Germinal center (tissue), 1 donor: ENCODE results near the gene U2AF2.

ENCODE experiments used
- DNase-seq: peaks from one replicate; pipeline ENCODE4 v3.0.0; 2012; ENCODE audit warnings: mixed read lengths, low spot score

Gene U2AF2

GRCh38 chr19:55689411-55690108, 34.7 kb downstream of the U2AF2 start:
- DNase-seq: no peak

GRCh38 chr19:55690109-55690768, 35.4 kb downstream of the U2AF2 start:
- no peak for DNase-seq

DNA sequence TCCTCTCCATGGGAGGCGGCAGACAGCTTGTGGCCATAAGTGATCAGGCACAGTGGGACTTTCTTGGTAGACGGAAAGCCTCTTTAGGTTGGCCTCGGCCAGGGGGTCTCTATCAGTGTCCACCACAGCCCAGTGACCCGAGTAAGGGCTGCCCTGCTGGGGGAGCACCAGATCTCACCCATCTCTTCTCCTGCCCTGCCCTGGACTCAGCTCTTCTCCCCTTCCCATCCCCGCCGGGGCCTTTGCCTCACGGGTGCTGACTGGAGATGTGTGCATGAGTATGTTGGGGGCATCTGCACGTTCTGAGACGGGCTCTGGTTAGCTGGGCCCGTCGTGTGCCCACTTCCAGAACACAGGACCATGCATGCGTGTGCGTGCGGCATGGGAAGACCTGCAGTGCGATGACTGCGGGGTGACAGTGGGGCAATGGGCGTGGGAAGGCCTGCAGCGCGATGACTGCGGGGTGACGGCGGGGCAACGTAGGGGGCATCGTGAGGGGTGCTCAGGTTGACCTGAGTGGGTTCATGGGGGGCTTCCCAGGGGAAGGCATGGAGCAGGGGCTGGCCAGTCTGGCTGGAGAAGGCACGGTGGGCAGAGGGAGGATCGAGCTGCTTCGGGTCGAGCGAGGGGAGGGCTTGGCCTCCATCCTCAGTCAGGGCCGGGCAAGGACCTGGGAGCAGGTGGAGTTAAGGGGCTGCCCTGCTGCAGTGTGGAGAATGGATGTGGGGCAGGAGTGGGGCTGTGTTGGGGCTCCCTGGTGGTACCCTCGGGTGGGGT, 36.1 kb downstream of the U2AF2 start:
- DNase-seq: no peak

DNA sequence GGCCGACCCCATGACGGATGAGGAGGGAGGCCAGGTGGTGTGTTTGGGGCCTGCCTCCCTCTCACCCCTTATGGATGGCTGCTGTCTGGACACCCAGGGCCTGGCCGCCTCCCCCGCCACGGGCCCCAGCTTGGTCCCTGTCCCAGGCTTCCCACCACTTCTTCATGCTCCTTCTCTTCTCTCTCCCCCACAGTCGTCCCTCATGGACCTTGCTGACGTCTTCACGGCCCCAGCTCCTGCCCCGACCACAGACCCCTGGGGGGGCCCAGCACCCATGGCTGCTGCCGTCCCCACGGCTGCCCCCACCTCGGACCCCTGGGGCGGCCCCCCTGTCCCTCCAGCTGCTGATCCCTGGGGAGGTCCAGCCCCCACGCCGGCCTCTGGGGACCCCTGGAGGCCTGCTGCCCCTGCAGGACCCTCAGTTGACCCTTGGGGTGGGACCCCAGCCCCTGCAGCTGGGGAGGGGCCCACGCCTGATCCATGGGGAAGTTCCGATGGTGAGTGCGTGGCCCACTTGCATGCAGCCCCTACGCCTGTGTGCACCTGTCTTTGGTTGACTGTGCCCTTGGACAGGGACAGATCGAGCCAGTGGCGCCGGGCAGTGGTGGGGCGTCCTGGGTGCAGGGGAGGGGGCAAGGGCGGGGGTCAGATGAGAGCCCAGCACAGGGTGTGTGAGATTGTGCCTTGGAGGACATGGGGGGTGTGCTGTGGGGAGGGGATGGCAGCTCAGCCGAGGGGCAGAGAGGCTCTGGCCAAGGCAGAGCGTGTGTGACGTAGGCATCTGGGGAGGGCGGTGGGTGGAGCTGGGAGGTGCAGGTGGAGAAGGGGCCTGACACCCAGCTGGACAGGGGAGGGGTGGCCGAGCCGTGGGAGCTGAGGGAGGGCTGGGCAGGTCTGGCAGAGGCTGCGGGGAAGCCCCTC, 37.0 kb downstream of the U2AF2 start:
- no peak for DNase-seq

GRCh38 chr19:55692681-55693081, 37.8 kb downstream of the U2AF2 start:
- no peak for DNase-seq

DNA sequence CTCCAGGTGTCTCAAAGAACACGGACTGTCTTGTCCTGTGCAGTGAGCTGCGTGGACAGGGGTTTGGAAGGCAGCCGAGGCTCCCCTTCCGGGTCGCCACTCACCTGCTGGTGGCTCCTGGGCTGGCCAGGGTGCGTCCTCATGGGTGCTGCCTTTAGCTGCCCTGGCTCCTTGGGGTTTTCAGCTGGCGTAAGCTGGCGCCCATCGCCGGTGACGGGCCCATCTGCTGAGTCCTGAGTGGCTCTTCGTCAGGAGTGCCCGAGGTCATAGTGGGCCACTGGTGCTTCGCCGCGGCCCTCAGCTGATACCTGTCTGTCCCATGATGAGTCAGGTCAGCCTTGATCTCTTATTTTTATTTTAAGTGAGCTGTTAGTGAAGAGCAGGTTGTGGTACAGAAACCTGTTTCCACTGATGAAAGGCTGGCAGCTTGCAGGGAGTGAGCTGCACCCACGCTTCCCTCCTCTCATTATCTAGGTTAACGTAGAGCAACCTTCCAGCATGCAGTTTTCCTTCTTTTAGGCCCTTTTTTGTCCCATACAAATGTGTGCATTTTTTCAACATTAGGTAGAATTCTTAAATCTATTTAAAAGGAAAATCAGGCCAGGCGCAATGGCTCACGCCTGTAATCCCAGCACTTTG, 38.6 kb downstream of the U2AF2 start:
- no peak for DNase-seq

- no peak for DNase-seq
These were observed 39.4 kb downstream of the U2AF2 start for GRCh38 chr19:55694241-55694655.

GRCh38 chr19:55694656-55695491, 40.0 kb downstream of the U2AF2 start:
- DNase-seq: no peak

- DNase-seq: no peak
These were observed 40.9 kb downstream of the U2AF2 start for GRCh38 chr19:55695511-55696290.

DNA sequence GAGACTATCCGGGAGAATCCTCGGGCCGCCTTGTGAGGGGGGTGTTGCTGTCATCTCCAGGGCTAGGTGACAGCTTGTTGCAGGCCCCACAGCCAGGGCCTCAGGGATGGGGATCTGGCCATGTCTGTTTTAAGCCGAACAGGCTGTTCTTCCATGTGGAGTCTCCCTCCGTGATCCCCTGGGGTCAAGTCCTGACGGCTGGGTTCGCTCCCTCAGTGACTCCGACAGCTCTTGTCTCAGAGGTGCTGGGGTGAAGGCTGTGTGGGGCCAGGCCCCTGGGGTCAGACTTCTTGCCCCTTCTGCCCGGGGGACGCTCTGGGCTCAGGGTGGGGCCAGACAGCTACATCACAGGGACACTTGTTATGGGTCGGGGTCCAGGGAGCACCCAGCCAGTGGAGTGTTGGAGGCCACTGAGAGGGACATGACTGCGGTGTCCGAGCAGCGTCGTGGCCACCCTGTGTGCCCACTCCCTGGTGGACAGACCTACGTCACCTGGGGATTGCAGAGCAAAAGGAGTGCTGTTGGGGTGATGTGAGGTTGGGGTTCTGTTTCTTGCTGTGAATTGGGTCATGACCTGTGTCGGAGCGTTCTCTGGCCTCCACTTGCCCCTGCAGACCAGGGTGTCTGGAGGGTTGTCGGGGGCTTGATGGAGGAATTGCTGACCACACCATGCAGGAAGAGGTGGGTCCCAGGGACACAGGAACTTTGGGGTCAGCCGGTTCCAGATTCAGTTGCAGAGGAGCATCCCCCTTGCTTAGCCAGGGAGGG, 41.6 kb downstream of the U2AF2 start:
- DNase-seq: no peak

DNA sequence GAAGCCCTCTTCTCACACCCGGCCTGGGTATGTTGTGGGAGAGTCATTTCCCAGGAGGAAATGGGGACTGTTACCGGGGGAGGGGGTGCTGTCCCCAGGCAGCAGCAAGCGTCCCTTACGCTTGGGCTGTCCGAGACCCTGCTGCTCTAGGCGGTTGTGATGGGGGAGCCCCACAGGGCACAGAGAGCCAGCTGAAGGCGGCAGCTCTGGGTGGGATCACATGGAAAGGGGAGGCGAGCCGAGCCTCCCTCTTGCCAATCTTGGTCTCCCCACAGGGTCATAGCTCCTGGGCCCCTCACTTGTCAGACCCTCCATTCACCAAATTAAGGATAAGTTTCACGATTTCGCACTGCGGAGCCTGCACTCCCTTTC, 42.2 kb downstream of the U2AF2 start:
- no peak for DNase-seq

- DNase-seq: no peak
These were observed 42.9 kb downstream of the U2AF2 start for GRCh38 chr19:55697698-55698097.

GRCh38 chr19:55698256-55698655, 43.4 kb downstream of the U2AF2 start:
- no peak for DNase-seq

DNA sequence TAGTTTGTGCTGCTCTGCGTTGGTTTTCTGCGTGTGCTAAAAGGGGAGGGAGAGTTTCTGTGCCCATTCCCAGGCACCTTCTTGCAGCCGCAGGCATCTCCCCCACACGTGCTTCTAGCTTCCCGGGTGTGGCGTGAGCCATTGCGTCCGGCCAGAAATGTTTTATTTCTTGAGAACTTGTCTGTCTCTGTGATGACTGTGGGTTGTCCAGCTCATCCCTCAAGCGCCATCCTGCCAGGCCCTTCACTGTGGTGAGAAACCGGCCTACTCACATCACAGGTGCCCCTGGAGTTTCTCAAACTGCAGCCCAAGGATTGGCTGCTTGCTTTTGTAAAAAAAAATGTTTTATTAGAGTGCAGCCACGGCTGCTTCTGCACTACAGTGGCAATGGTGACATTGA, 44.4 kb downstream of the U2AF2 start:
- no peak for DNase-seq

GRCh38 chr19:55700813-55701212, 46.0 kb downstream of the U2AF2 start:
- DNase-seq: no peak

GRCh38 chr19:55702131-55702627, 47.3 kb downstream of the U2AF2 start:
- no peak for DNase-seq

DNA sequence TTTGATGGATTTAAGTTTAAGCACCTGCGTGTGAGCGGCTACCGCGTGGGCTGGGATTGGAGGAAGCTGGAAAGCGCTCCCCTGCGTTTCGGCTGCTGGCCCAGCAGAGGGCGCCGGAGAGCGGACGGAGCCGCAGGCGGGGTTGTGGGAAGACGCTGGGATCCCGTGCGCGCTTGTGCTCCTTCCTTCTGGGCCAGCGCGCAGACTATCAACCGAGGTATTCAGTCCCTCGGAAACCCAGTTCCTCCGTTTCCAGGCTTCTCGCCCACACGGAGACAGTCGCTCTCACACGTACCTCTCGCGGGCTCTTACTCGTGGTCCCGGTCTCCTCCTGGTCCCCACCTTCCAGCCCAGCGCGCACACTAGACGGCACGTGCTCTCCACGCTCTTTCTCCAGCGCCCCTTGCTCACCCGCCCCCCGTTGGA, 49.0 kb downstream of the U2AF2 start:
- peak; percentile 76 for DNase-seq

DNA sequence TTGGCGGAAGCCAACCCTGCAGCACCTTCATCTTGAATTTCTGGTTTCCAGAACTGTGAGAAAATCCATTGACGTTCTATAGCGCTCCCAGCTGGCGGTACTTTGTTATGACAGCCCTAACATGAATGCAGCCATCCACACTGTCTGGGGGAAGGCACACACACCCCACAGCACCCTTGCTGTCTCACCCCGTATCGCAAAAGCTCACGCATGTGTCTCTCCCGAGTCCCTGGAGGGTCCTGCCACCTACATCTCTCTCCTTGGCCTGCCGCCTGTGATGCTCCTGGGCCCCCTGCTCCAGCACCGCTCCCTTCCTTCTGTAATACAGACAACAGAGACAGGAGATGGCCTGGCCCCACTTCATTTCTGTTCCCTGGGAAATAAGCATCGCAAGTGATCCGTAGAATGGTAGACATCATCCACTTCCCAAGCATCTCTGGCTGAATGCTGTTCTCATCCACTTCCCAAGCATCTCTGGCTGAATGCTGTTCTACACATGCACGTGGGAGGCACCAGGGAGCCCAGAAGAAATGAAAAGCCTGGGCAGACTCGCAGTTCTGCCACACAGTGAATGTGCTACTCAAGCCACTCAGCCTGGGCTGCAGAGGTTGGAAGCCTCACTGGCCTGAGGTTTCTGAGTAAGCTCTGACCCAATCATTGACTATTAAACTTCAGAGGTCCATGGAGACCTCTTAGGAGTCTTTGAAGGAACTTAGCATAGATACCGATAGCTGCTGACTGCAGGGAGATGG, 49.8 kb downstream of the U2AF2 start:
- no peak for DNase-seq
